Measurements from ENCODE around the gene AIP. TPM values are rescaled to one million over a fixed set of nuclear protein-coding genes. Genes with fewer than 3 reads are reported as not detected.

The AIP gene
- total and polyA plus RNA-seq, 2 donors (not counting 3 experiments of a cell fraction or from before 2014, with no cell fraction given), result 46.3 to 114 TPM

DNA sequence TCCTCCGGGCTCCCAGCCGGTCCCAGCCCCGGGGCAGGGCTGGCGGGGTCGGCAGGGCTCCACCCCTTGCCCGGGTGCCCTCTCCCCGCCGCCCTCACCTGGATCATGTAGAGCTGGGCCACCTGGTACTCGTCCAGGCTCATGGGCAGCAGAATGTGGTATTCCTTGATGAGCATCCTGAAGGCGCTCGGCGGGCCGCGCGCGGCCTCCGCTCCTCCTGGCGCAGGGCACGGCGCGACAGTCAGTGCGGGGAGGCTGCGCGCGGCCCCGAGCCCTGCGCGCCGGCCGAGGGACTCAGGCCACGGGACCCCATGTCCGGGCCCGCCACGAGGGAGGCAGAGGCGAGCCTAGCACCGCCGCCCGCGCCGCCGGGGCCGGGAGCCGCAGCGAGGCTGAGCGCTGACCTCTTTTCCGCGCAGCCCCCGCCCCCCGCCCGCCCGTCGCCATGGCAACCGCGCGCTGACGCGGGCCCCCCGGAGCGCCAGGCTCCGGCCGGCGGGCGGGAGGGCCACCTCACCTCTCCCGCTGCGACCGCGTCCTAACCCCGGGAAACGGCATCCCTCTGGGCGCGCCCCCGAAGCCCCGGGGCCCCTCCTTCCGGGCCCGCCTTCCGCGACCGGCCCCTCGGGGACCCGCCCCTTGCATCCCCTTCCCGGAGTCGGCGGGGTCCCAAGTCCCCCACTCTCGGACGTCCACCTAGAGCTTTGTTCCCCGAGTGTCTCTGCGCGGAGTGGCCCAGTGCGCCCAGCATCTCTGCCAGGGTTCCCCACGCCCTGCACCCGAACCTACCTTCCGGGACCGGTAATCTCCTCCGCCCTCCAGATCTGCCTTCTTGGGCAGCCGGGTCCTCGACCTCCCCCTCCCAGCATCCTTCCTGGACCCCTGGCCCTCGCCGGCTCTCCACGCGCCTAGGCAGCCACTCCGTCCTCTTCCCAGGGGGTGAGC lies 21.5 kb downstream of the AIP start:
- dilution Hi-C loops (cut with MboI; ENCODE audit: extremely low pct_ligation_motif_present, low sequenced_read_pairs), result no loop called here
- H3K27me3 ChIP-seq (ENCODE audit: control insufficient read depth in 2 of 2, insufficient read depth in 2 of 2, low read length in 2 of 2), result no peaks in the 10 kb centered on the region
- no peaks in the 10 kb centered on the region for H3K9me1 ChIP-seq (replicated peaks; ENCODE audit: control insufficient read depth, extremely low read depth, insufficient read depth, low read length)
- DNase-seq (ENCODE audit: low read depth, low spot score) (peak; percentile 9), FAIRE-seq (no peak)
- peak overlapping the region; percentile 48 for H3K9ac ChIP-seq (replicated peaks; ENCODE audit: extremely low read depth, insufficient read depth, low read length)
- H3K4me3 ChIP-seq (replicated peaks in 1 of 3; ENCODE audit: insufficient read depth in 1 of 3, low read depth in 1 of 3, low read length in 3 of 3), result peak overlapping the region; percentile 33 to 64 (median 43)
- no peaks in the 10 kb centered on the region for H4K20me1 ChIP-seq (replicated peaks; ENCODE audit: control insufficient read depth, extremely low read depth, insufficient read depth, low read length)
- peaks cover 0 to 4% of the 10 kb centered on the region in 2 experiments for H3K36me3 ChIP-seq (ENCODE audit: control insufficient read depth in 2 of 2, extremely low read depth in 1 of 2, insufficient read depth in 2 of 2, low read length in 2 of 2)
- peak overlapping the region; percentile 62 for H3K4me2 ChIP-seq (ENCODE audit: insufficient read depth, low read length)
- ChIA-PET CTCF (interaction anchor here (1.2 to 2.3 kb wide), 3 partner anchors 103 to 153 kb away, joined by 3 to 20 read pairs (median 7); partner anchors contain the start of genes PPP1CA and RAD9A), POLR2A (no interaction called here)
- peak; percentile 7 for TF ChIP-seq EZH2 (IDR thresholded peaks at IDR 0.05; ENCODE audit: borderline replicate concordance, low read depth, low read length, severe bottlenecking)
- peak; percentile 16 for TF ChIP-seq POLR2AphosphoS5 (IDR thresholded peaks at IDR 0.05; ENCODE audit: insufficient read depth, low read depth, low read length)
- TF ChIP-seq, protein P1, sequence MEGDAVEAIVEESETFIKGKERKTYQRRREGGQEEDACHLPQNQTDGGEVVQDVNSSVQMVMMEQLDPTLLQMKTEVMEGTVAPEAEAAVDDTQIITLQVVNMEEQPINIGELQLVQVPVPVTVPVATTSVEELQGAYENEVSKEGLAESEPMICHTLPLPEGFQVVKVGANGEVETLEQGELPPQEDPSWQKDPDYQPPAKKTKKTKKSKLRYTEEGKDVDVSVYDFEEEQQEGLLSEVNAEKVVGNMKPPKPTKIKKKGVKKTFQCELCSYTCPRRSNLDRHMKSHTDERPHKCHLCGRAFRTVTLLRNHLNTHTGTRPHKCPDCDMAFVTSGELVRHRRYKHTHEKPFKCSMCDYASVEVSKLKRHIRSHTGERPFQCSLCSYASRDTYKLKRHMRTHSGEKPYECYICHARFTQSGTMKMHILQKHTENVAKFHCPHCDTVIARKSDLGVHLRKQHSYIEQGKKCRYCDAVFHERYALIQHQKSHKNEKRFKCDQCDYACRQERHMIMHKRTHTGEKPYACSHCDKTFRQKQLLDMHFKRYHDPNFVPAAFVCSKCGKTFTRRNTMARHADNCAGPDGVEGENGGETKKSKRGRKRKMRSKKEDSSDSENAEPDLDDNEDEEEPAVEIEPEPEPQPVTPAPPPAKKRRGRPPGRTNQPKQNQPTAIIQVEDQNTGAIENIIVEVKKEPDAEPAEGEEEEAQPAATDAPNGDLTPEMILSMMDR (IDR thresholded peaks at IDR 0.05; ENCODE audit: extremely low read depth in 1 of 2, insufficient read depth in 1 of 2, low read depth in 1 of 2, low read length in 2 of 2), result no peak
- no peak for TF ChIP-seq MYC (IDR thresholded peaks at IDR 0.05; ENCODE audit: low read depth, low read length)
- TF ChIP-seq, protein P2, sequence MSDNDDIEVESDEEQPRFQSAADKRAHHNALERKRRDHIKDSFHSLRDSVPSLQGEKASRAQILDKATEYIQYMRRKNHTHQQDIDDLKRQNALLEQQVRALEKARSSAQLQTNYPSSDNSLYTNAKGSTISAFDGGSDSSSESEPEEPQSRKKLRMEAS (IDR thresholded peaks at IDR 0.05; ENCODE audit: insufficient read depth, insufficient read length), result no peak
- no peak for TF ChIP-seq FOS (IDR thresholded peaks at IDR 0.05; ENCODE audit: borderline replicate concordance, insufficient read depth, low read length)
- peaks cover 36% of the 10 kb centered on the region for H3K4me1 ChIP-seq (ENCODE audit: control insufficient read depth, extremely low read depth, insufficient read depth, low read length)
- H3K79me2 ChIP-seq (ENCODE audit: control insufficient read depth, insufficient read depth, low read length), result peaks cover 11% of the 10 kb centered on the region
- BruUV-seq (replicated peaks), result no TSS peak
- H2AFZ ChIP-seq (ENCODE audit: low read depth, low read length), result peak overlapping the region; percentile 56
- intact Hi-C loops (cut with micrococcal nuclease), result loop anchor here (2.0 to 10.0 kb wide), 2 partner anchors 61 to 239 kb away; partner anchors contain the start of genes CORO1B and GRK2
- no peak overlapping the region for H3K27ac ChIP-seq (ENCODE audit: insufficient read depth, low read depth, low read length)
- no peaks in the 10 kb centered on the region for H3K9me3 ChIP-seq (replicated peaks; ENCODE audit: control insufficient read depth, insufficient read depth, low read length)

All from endothelial cell of umbilical vein (primary cell).